IMR-90 (cell line): ENCODE results near the gene ACOX3. TPM values are rescaled to one million over a fixed set of nuclear protein-coding genes. Genes with fewer than 3 reads are reported as not detected.

ENCODE experiments used
- ATAC-seq: fragments of 200-7000 bp; cut with Tn5 transposase; 2 replicates; pipeline ENCODE4 v1.9.1; 2020; ENCODE audit warnings: low read depth, mild to moderate bottlenecking, moderate library complexity
- BruUV-seq: library from RNA; stranded (reverse); fragments of 400-500 nt; replicated peaks from 2 replicates; lab custom pipeline; 2021; lab: Mats Ljungman, UMichigan
- CTCF ChIA-PET: fragments of 300-600 bp; formaldehyde crosslinking; extraction: SDS; loops from one replicate; lab custom pipeline; 2021; ENCODE audit warnings: antibody characterized with exemption; lab: Yijun Ruan, JAX
- POLR2A ChIA-PET: fragments of 300-600 bp; sonication (Branson Sonifier 250); formaldehyde crosslinking; loops from one replicate; lab custom pipeline; 2022; ENCODE audit warnings: antibody characterized with exemption; ENCODE audit not compliant: unreplicated experiment; lab: Charles Lee
- DNase-seq: peaks from one replicate; pipeline ENCODE4 v3.0.0; 2013
- H2AFZ ChIP-seq: replicated peaks from 2 replicates; pipeline ENCODE3; 2013; ENCODE audit warnings: low read length, mild to moderate bottlenecking; ENCODE audit not compliant: poor library complexity
- H2AK5ac ChIP-seq: 2 replicates; pipeline ENCODE4 v1.6.1; 2013; ENCODE audit warnings: low read depth, low read length, inconsistent platforms
- H2AK9ac ChIP-seq: replicated peaks from 2 replicates; pipeline ENCODE3; 2013; ENCODE audit warnings: mild to moderate bottlenecking, low read depth, low read length, moderate library complexity; ENCODE audit not compliant: poor library complexity
- H2BK120ac ChIP-seq: 2 replicates; pipeline ENCODE4 v1.6.1; 2013; ENCODE audit warnings: low read depth, low read length, inconsistent platforms
- H2BK15ac ChIP-seq: 3 replicates; pipeline ENCODE4 v1.6.1; 2013; ENCODE audit warnings: low read depth, low read length, inconsistent platforms
- H2BK20ac ChIP-seq: 2 replicates; pipeline ENCODE4 v1.6.1; 2013; ENCODE audit warnings: low read depth, mild to moderate bottlenecking, inconsistent platforms, low read length, moderate library complexity
- H2BK5ac ChIP-seq: 2 replicates; pipeline ENCODE4 v1.6.1; 2013; ENCODE audit warnings: mild to moderate bottlenecking, low read depth, low read length, inconsistent platforms; ENCODE audit not compliant: poor library complexity, severe bottlenecking
- H3K14ac ChIP-seq: replicated peaks from 2 replicates; pipeline ENCODE4 v1.6.1; 2013; ENCODE audit warnings: low read depth, low read length, inconsistent platforms
- H3K18ac ChIP-seq: 2 replicates; pipeline ENCODE4 v1.6.1; 2013; ENCODE audit warnings: low read depth, low read length, control low read depth
- H3K23ac ChIP-seq: 2 replicates; pipeline ENCODE4 v1.6.1; 2013; ENCODE audit warnings: low read depth, low read length, inconsistent platforms
- H3K27ac ChIP-seq: 2 replicates; pipeline ENCODE4 v1.5.1; 2013; ENCODE audit warnings: mild to moderate bottlenecking, control low read depth, low read length; ENCODE audit not compliant: insufficient read depth
- H3K27me3 ChIP-seq: 2 replicates; pipeline ENCODE4 v1.6.1; 2013; ENCODE audit warnings: low read length; ENCODE audit not compliant: control insufficient read depth, insufficient read depth
- H3K36me3 ChIP-seq: 2 replicates; pipeline ENCODE4 v1.6.1; 2013; ENCODE audit warnings: low read length, mixed read lengths; ENCODE audit not compliant: control insufficient read depth, insufficient read depth
- H3K4ac ChIP-seq: 2 replicates; pipeline ENCODE4 v1.6.1; 2013; ENCODE audit warnings: low read depth, low read length, inconsistent platforms
- H3K4me1 ChIP-seq: 2 replicates; pipeline ENCODE4 v1.6.1; 2013; ENCODE audit warnings: low read length, mixed read lengths; ENCODE audit not compliant: control insufficient read depth, insufficient read depth
- H3K4me2 ChIP-seq: 2 replicates; pipeline ENCODE4 v1.6.1; 2013; ENCODE audit warnings: low read depth, mild to moderate bottlenecking, control low read depth, low read length, moderate library complexity
- H3K4me3 ChIP-seq: 2 replicates; pipeline ENCODE4 v1.5.1; 2013; ENCODE audit warnings: low read depth, mild to moderate bottlenecking, control low read depth, low read length, moderate library complexity; ENCODE audit not compliant: insufficient read depth
- H3K56ac ChIP-seq: 2 replicates; pipeline ENCODE4 v1.6.1; 2013; ENCODE audit warnings: low read length, inconsistent platforms; ENCODE audit not compliant: insufficient read depth; ENCODE audit errors: extremely low read depth
- H3K79me1 ChIP-seq, 2 experiments: 2 replicates each; pipeline ENCODE4 v1.6.1; 2013; ENCODE audit warnings: low read length in 2 of 2, inconsistent platforms in 1 of 2, low read depth in 1 of 2
- H3K9ac ChIP-seq: 2 replicates; pipeline ENCODE4 v1.6.1; 2013; ENCODE audit warnings: low read depth, low read length, control low read depth
- H3K9me1 ChIP-seq: 2 replicates; pipeline ENCODE4 v1.6.1; 2013; ENCODE audit warnings: low read length, inconsistent platforms; ENCODE audit not compliant: insufficient read depth
- H3K9me3 ChIP-seq: 2 replicates; pipeline ENCODE4 v1.6.1; 2013; ENCODE audit warnings: low read length; ENCODE audit not compliant: control insufficient read depth, insufficient read depth
- H4K20me1 ChIP-seq: 2 replicates; pipeline ENCODE4 v1.6.1; 2013; ENCODE audit warnings: low read length, inconsistent platforms; ENCODE audit not compliant: insufficient read depth
- H4K5ac ChIP-seq: 2 replicates; pipeline ENCODE4 v1.6.1; 2013; ENCODE audit warnings: mild to moderate bottlenecking, low read depth, low read length, control low read depth
- H4K8ac ChIP-seq, 2 experiments: 2 replicates each; pipeline ENCODE4 v1.6.1; 2013; ENCODE audit warnings: low read depth in 2 of 2, low read length in 2 of 2, control low read depth in 1 of 2, inconsistent platforms in 1 of 2
- H4K91ac ChIP-seq: 2 replicates; pipeline ENCODE4 v1.6.1; 2013; ENCODE audit warnings: low read depth, low read length, inconsistent platforms; ENCODE audit not compliant: insufficient read depth
- BHLHE40 ChIP-seq: fragments of 150-350 bp; IDR thresholded peaks from 2 replicates; pipeline ENCODE4 v1.6.1; 2016; ENCODE audit warnings: mild to moderate bottlenecking, low read depth, low read length
- MAFK ChIP-seq: IDR thresholded peaks from 2 replicates; pipeline ENCODE4 v1.6.1; 2012; ENCODE audit warnings: low read depth, low read length, improper control_type of control experiment
- MAZ ChIP-seq: IDR thresholded peaks from 2 replicates; pipeline ENCODE4 v1.6.1; 2012; ENCODE audit warnings: low read depth, mild to moderate bottlenecking, low read length, improper control_type of control experiment, moderate library complexity, borderline replicate concordance
- MXI1 ChIP-seq: IDR thresholded peaks from 2 replicates; pipeline ENCODE4 v1.6.1; 2012; ENCODE audit warnings: low read depth, mild to moderate bottlenecking, low read length, moderate library complexity, borderline replicate concordance
- NFE2L2 ChIP-seq: fragments of 150-350 bp; IDR thresholded peaks from 2 replicates; pipeline ENCODE4 v1.6.1; 2016; ENCODE audit warnings: low read depth, mild to moderate bottlenecking, low read length
- POLR2A ChIP-seq: IDR thresholded peaks from 2 replicates; pipeline ENCODE4 v1.6.1; 2012; ENCODE audit warnings: mild to moderate bottlenecking, low read depth, low read length
- RAD21 ChIP-seq: IDR thresholded peaks from 2 replicates; pipeline ENCODE4 v1.6.1; 2012; ENCODE audit warnings: low read length, improper control_type of control experiment
- RFX5 ChIP-seq: IDR thresholded peaks from 2 replicates; pipeline ENCODE4 v1.8.0; 2012; ENCODE audit warnings: low read depth, mild to moderate bottlenecking, low read length, moderate library complexity
- WGBS, 2 experiments: methylation state at CpG; one replicate each; pipeline versions ENCODE4 v1.1.5 to v1.1.7; 2013; ENCODE audit warnings: missing lambda C conversion rate in 2 of 2; ENCODE audit not compliant: insufficient read length in 1 of 2; ENCODE audit errors: extremely low coverage in 2 of 2; 5-methylcytosine and 5-hydroxymethylcytosine counted together
- dilution Hi-C: fragments of 300-500 bp; cut with HindIII; formaldehyde crosslinking; loops from one replicate; pipeline ENCODE4 v1.14.3; 2018; ENCODE audit warnings: low sequenced_read_pairs; ENCODE audit not compliant: unreplicated experiment
- in situ Hi-C: fragments of 300-500 bp; cut with MboI; formaldehyde crosslinking; loops from 3 replicates; pipeline ENCODE4 v1.14.3; 2019; ENCODE audit warnings: low sequenced_read_pairs, inconsistent platforms, mixed read lengths
- intact Hi-C: fragments of 100-400 bp; cut with micrococcal nuclease; formaldehyde crosslinking; loops from 2 replicates; pipeline ENCODE4 v1.10.0; 2022
- polyA plus RNA-seq, 3 experiments: library from polyadenylated mRNA; depleted of rRNA; stranded (reverse); fragments of >200 nt; gene quantifications; 2 replicates each; pipeline ENCODE4 v1.2.3, GENCODE V29; 2012; ENCODE audit warnings: low replicate concordance in 1 of 3
- total RNA-seq: library from RNA; depleted of rRNA; stranded (reverse); fragments of >200 nt; gene quantifications from 2 replicates; pipeline ENCODE4 v1.2.3, GENCODE V29; 2012

ACOX3 gene
- total and polyA plus RNA-seq, 2 of the 4 experiments (the other 2 are of a cell fraction) = 15.2 to 25.8 TPM

GRCh38 chr4:8331575-8331955, 109.0 kb downstream of the ACOX3 start:
- DNase-seq (no peak), ATAC-seq (no peak)
- H4K8ac ChIP-seq = no peak overlapping the region
- TF ChIP-seq MAFK = no peak
- no peak for TF ChIP-seq RFX5
- no peak for TF ChIP-seq MXI1
- no peak for TF ChIP-seq RAD21
- TF ChIP-seq POLR2A = no peak
- TF ChIP-seq BHLHE40 = no peak
- TF ChIP-seq MAZ = no peak
- TF ChIP-seq NFE2L2 = no peak
- H2AK5ac ChIP-seq = no peak overlapping the region
- no peak overlapping the region for H3K23ac ChIP-seq
- intact Hi-C loops (no loop called here), dilution Hi-C loops (no loop called here), in situ Hi-C loops (no loop called here)
- H2AFZ ChIP-seq = no peak overlapping the region
- ChIA-PET POLR2A (no interaction called here), CTCF (no interaction called here)
- no peaks in the 10 kb centered on the region; the same call in 1 of the 2 replicates for H3K9me1 ChIP-seq
- H3K9ac ChIP-seq = no peak overlapping the region
- no peak overlapping the region for H4K91ac ChIP-seq
- no peak overlapping the region for H4K5ac ChIP-seq
- peaks cover 15% of the 10 kb centered on the region for H3K27me3 ChIP-seq
- H3K79me1 ChIP-seq = no peaks in the 10 kb centered on the region
- H3K4me1 ChIP-seq = no peaks in the 10 kb centered on the region
- no peak overlapping the region for H2BK20ac ChIP-seq
- H2BK15ac ChIP-seq = no peak overlapping the region
- H3K18ac ChIP-seq = no peak overlapping the region
- peaks cover 8% of the 10 kb centered on the region for H3K9me3 ChIP-seq
- no peaks in the 10 kb centered on the region; the same call in 1 of the 2 replicates for H4K20me1 ChIP-seq
- no CpG with 5 or more reads among the region's 6 CpGs for WGBS, 2 experiments
- H3K36me3 ChIP-seq = no peaks in the 10 kb centered on the region
- BruUV-seq = no TSS peak
- no peak overlapping the region for H3K4me2 ChIP-seq
- no peak overlapping the region for H2BK5ac ChIP-seq
- no peak overlapping the region for H2AK9ac ChIP-seq
- no peak overlapping the region for H3K27ac ChIP-seq
- H3K4me3 ChIP-seq = no peak overlapping the region
- no peak overlapping the region for H3K4ac ChIP-seq
- no peak overlapping the region for H3K14ac ChIP-seq
- H2BK120ac ChIP-seq = no peak overlapping the region
- no peak overlapping the region for H3K56ac ChIP-seq
